CD4-positive, alpha-beta memory T cell (primary cell): ENCODE results near the gene ZBTB20. TPM values are rescaled to one million over a fixed set of nuclear protein-coding genes. Genes with fewer than 3 reads are reported as not detected.

Source experiments
- CTCF ChIA-PET: fragments of 350-600 bp; sonication (Branson Sonifier 250); formaldehyde crosslinking; loops from one replicate; lab custom pipeline; 2021; ENCODE audit warnings: inconsistent platforms; ENCODE audit not compliant: partially characterized antibody; lab: Charles Lee
- POLR2A ChIA-PET: fragments of 350-600 bp; sonication (Branson Sonifier 250); formaldehyde crosslinking; loops from one replicate; lab custom pipeline; 2021; ENCODE audit not compliant: partially characterized antibody; lab: Charles Lee
- DNase-seq, 5 donors: peaks; one replicate each; pipeline versions ENCODE4 v3.0.0 to v3.0.0-alpha.2; 2020 to 2022; ENCODE audit warnings: mixed read lengths in 1 of 5
- H3K27ac ChIP-seq: one replicate; pipeline ENCODE4 v1.7.0; 2013; ENCODE audit warnings: low read depth, low read length
- H3K27me3 ChIP-seq: 2 replicates; pipeline ENCODE4 v1.7.0; 2013; ENCODE audit warnings: mild to moderate bottlenecking, low read length, moderate library complexity; ENCODE audit not compliant: insufficient read depth
- H3K36me3 ChIP-seq: 2 replicates; pipeline ENCODE4 v1.7.0; 2013; ENCODE audit warnings: mild to moderate bottlenecking, low read length, moderate library complexity; ENCODE audit not compliant: insufficient read depth
- H3K4me1 ChIP-seq: 2 replicates; pipeline ENCODE4 v1.7.0; 2013; ENCODE audit warnings: mild to moderate bottlenecking, low read length, moderate library complexity; ENCODE audit not compliant: insufficient read depth
- H3K4me3 ChIP-seq, 2 donors: one replicate each; pipeline ENCODE4 v1.7.0; 2013; ENCODE audit warnings: low read length in 2 of 2, mild to moderate bottlenecking in 1 of 2
- H3K9me3 ChIP-seq, 2 donors: one replicate each; pipeline ENCODE4 v1.7.0; 2013; ENCODE audit warnings: low read length in 2 of 2, control low read depth in 1 of 2; ENCODE audit not compliant: control insufficient read depth in 1 of 2
- H3K27ac Mint-ChIP-seq, 7 donors: one replicate each; pipeline ENCODE4 v1.8.0; 2020 to 2021; ENCODE audit warnings: mixed read lengths in 7 of 7, mild to moderate bottlenecking in 6 of 7, inconsistent platforms in 3 of 7, moderate library complexity in 3 of 7
- H3K27me3 Mint-ChIP-seq, 2 donors: one replicate each; pipeline ENCODE4 v1.8.0; 2020 to 2021; ENCODE audit warnings: mixed read lengths in 2 of 2
- H3K36me3 Mint-ChIP-seq, 2 donors: one replicate each; pipeline ENCODE4 v1.8.0; 2020 to 2021; ENCODE audit warnings: mixed read lengths in 2 of 2, inconsistent platforms in 1 of 2, mild to moderate bottlenecking in 1 of 2
- H3K4me1 Mint-ChIP-seq, 4 donors: one replicate each; pipeline ENCODE4 v1.8.0; 2020 to 2021; ENCODE audit warnings: mixed read lengths in 4 of 4, mild to moderate bottlenecking in 1 of 4
- H3K4me3 Mint-ChIP-seq, 8 donors: one replicate each; pipeline ENCODE4 v1.8.0; 2020 to 2021; ENCODE audit warnings: mixed read lengths in 8 of 8, mild to moderate bottlenecking in 7 of 8, moderate library complexity in 6 of 8, inconsistent platforms in 3 of 8
- H3K9me3 Mint-ChIP-seq, 8 donors: one replicate each; pipeline ENCODE4 v1.8.0; 2020 to 2021; ENCODE audit warnings: mixed read lengths in 8 of 8, mild to moderate bottlenecking in 5 of 8, inconsistent platforms in 3 of 8, moderate library complexity in 1 of 8
- intact Hi-C: fragments of 100-400 bp; cut with micrococcal nuclease; formaldehyde crosslinking; loops from one replicate; pipeline ENCODE4 v1.15.1; 2023
- polyA plus RNA-seq, 2 donors: library from polyadenylated mRNA; unstranded; fragments of 300-500 nt; fragmentation: Illumina TruSeq; gene quantifications; one replicate each; pipeline ENCODE4 v1.2.3, GENCODE V29; 2021
- total RNA-seq, 2 experiments: library from RNA; stranded (reverse); gene quantifications; one replicate each; pipeline ENCODE4 v1.2.3, GENCODE V29; 2021

Gene ZBTB20
- total and polyA plus RNA-seq, 4 experiments from 2014 or later, result 21.9 to 58.4 (median 41.4) TPM

GRCh38 chr3:114323546-114324254 is 823.4 kb downstream of the ZBTB20 start:
- no peak for DNase-seq

DNA sequence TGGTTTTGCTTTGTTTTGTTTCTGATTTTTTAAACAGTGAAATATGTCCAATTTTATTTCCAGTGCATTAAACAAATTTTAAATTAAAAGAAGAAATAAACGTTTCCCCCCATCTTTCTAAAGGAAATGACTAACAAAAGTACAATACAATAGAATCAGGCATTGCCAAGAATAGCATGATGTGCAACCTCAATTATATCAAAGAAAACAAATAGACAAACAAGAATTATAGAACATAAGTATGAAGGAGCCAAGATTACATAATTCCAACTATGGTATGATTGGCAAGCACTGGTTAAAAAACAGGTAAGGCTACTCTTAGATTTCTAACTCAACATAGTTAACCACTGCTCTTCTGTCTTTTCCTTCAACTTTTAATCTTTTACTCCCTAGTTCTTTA is 826.8 kb downstream of the ZBTB20 start:
- Mint-ChIP-seq H3K9me3 (no peaks in the 10 kb centered on the region), H3K27me3 (no peaks in the 10 kb centered on the region), H3K36me3 (peaks cover 10 to 20% of the 10 kb centered on the region in 2 donors), H3K4me3 (no peak overlapping the region), H3K27ac (peak overlapping the region in 1 of 7 donors; percentile 20), H3K4me1 (peaks cover 22 to 70% (median 45%) of the 10 kb centered on the region in 4 donors)
- Histone ChIP-seq H3K9me3 (no peaks in the 10 kb centered on the region), H3K4me1 (peaks cover 86% of the 10 kb centered on the region), H3K4me3 (no peak overlapping the region), H3K36me3 (no peaks in the 10 kb centered on the region), H3K27ac (no peak overlapping the region), H3K27me3 (no peaks in the 10 kb centered on the region)
- DNase-seq, result no peak
- intact Hi-C loops, result no loop called here
- POLR2A ChIA-PET, result interaction anchor here (1.3 to 2.1 kb wide), 3 partner anchors 13 to 23 kb away, joined by 3 to 6 read pairs (median 5); no protein-coding TSS in a partner anchor
- CTCF ChIA-PET, result interaction anchor here (1.0 to 3.5 kb wide), 2 partner anchors 16 to 20 kb away, joined by 3 to 10 read pairs; no protein-coding TSS in a partner anchor

More at GRCh38 chr3:114323546-114324254, 823.4 kb downstream of the ZBTB20 start:
- peak overlapping the region in 6 of 7 donors; percentile 13 to 85 (median 62) for H3K27ac Mint-ChIP-seq
- ChIA-PET CTCF (interaction anchor here (0.5 to 2.4 kb wide), 12 partner anchors 12 to 741 kb away, joined by 3 to 14 read pairs (median 5); partner anchors contain the start of gene TIGIT), POLR2A (interaction anchor here (0.6 to 3.6 kb wide), 11 partner anchors 11 to 763 kb away, joined by 3 to 18 read pairs (median 5); no protein-coding TSS in a partner anchor)
- Histone ChIP-seq H3K27ac (no peak overlapping the region), H3K4me3 (no peak overlapping the region), H3K27me3 (no peaks in the 10 kb centered on the region), H3K9me3 (no peaks in the 10 kb centered on the region), H3K4me1 (peaks cover 87% of the 10 kb centered on the region), H3K36me3 (no peaks in the 10 kb centered on the region)
- peaks cover 26 to 77% (median 44%) of the 10 kb centered on the region in 4 donors for H3K4me1 Mint-ChIP-seq
- peak overlapping the region in 3 of 8 donors; percentile 8 to 42 (median 28) for H3K4me3 Mint-ChIP-seq
- H3K36me3 Mint-ChIP-seq, result peaks cover 6 to 15% of the 10 kb centered on the region in 2 donors
- no peaks in the 10 kb centered on the region for H3K27me3 Mint-ChIP-seq
- H3K9me3 Mint-ChIP-seq, result no peaks in the 10 kb centered on the region
- intact Hi-C loops, result loop anchor here (1.0 kb wide), 2 partner anchors 9 to 14 kb away; no protein-coding TSS in a partner anchor

DNA sequence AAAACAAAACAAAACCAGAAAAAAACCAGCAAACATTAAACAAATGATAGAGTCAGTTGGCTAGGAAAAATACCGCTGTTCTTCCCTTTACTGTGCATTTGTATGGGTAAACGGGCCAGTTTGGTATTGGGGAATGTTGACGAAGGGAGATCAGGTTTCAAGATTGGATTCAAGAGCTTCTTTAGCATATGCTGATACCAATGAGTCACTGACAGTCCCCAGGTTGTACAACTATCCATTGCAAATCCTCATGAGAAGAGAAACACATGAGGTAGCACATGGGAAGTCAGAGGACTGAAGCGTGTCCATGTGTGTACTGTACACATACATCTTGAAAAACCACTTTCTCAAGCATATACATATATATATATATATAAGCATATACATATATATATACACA is 827.6 kb downstream of the ZBTB20 start:
- H3K4me3 Mint-ChIP-seq, result peak overlapping the region in 1 of 8 donors; percentile 60

DNA sequence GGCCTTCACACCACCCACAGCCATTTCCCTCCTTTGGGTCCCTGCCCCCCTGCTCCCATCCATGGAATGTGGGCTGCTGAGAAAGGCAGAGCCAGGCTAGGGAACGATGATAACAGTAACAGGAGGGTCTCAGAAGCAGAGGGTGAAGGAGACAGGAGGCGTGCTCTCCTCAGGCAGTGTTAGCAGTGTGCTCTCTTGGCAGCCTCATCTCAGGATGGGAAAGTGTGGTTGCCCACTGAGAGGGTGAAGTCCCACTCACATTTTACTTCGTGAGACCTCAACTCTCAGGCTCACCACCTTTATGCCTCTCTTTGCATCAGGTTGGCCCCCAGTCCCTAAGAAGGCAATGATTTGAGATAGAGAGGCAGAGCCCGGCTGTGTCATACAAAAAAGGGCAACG is 828.8 kb downstream of the ZBTB20 start:
- ChIA-PET CTCF (interaction anchor here (1.0 to 3.5 kb wide), 2 partner anchors 18 to 165 kb away, joined by 3 to 10 read pairs; no protein-coding TSS in a partner anchor), POLR2A (interaction anchor here (0.8 kb wide), 1 partner anchor 100 kb away, joined by 4 read pairs; no protein-coding TSS in a partner anchor)
- no peak overlapping the region for H3K27ac ChIP-seq

More for the DNA sequence above, 827.6 kb downstream of the ZBTB20 start:
- CTCF ChIA-PET, result interaction anchor here (1.0 to 3.5 kb wide), 2 partner anchors 17 to 19 kb away, joined by 3 to 10 read pairs; no protein-coding TSS in a partner anchor
- H3K27ac Mint-ChIP-seq, result peak overlapping the region in 2 of 7 donors; percentile 5 to 43
- Histone ChIP-seq H3K4me1 (peaks cover 83% of the 10 kb centered on the region), H3K4me3 (no peak overlapping the region), H3K27me3 (no peaks in the 10 kb centered on the region), H3K27ac (no peak overlapping the region), H3K9me3 (no peaks in the 10 kb centered on the region), H3K36me3 (no peaks in the 10 kb centered on the region)
- intact Hi-C loops, result no loop called here
- peaks cover 8 to 20% of the 10 kb centered on the region in 2 donors for H3K36me3 Mint-ChIP-seq
- no peaks in the 10 kb centered on the region for H3K9me3 Mint-ChIP-seq
- POLR2A ChIA-PET, result interaction anchor here (1.3 to 2.1 kb wide), 3 partner anchors 11 to 22 kb away, joined by 3 to 6 read pairs (median 3); no protein-coding TSS in a partner anchor
- H3K27me3 Mint-ChIP-seq, result no peaks in the 10 kb centered on the region
- H3K4me1 Mint-ChIP-seq, result peaks cover 26 to 67% (median 48%) of the 10 kb centered on the region in 4 donors
- no peak for DNase-seq

GRCh38 chr3:114314282-114314681 is 832.8 kb downstream of the ZBTB20 start:
- Histone ChIP-seq H3K4me3 (no peak overlapping the region), H3K27ac (peak overlapping the region; percentile 12), H3K27me3 (no peaks in the 10 kb centered on the region), H3K9me3 (no peaks in the 10 kb centered on the region), H3K36me3 (no peaks in the 10 kb centered on the region), H3K4me1 (peaks cover 76% of the 10 kb centered on the region)
- peaks cover 40 to 63% (median 54%) of the 10 kb centered on the region in 4 donors for H3K4me1 Mint-ChIP-seq
- H3K4me3 Mint-ChIP-seq, result peak overlapping the region in 6 of 8 donors; percentile 4 to 56 (median 10)
- H3K27me3 Mint-ChIP-seq, result no peaks in the 10 kb centered on the region
- POLR2A ChIA-PET, result interaction anchor here (2.5 kb wide), 1 partner anchor 9 kb away, joined by 9 read pairs; no protein-coding TSS in a partner anchor
- peaks cover 7 to 12% of the 10 kb centered on the region in 2 donors for H3K36me3 Mint-ChIP-seq
- CTCF ChIA-PET, result interaction anchor here (1.5 to 10.5 kb wide), 3 partner anchors 14 to 22 kb away, joined by 5 to 153 read pairs (median 10); partner anchors contain the start of gene TIGIT
- no peaks in the 10 kb centered on the region for H3K9me3 Mint-ChIP-seq
- DNase-seq, result no peak
- peak overlapping the region in 6 of 7 donors; percentile 10 to 61 (median 24) for H3K27ac Mint-ChIP-seq
- intact Hi-C loops, result no loop called here

More for the DNA sequence above, 828.8 kb downstream of the ZBTB20 start:
- H3K36me3 ChIP-seq, result no peaks in the 10 kb centered on the region
- Mint-ChIP-seq H3K27me3 (no peaks in the 10 kb centered on the region), H3K36me3 (peaks cover 8 to 17% of the 10 kb centered on the region in 2 donors), H3K9me3 (no peaks in the 10 kb centered on the region), H3K4me3 (peak overlapping the region in 2 of 8 donors; percentile 36 to 39), H3K27ac (peak overlapping the region in 3 of 7 donors; percentile 19 to 43 (median 43)), H3K4me1 (peaks cover 28 to 67% (median 48%) of the 10 kb centered on the region in 4 donors)
- no peaks in the 10 kb centered on the region for H3K9me3 ChIP-seq
- no peak for DNase-seq
- intact Hi-C loops, result no loop called here
- H3K4me1 ChIP-seq, result peaks cover 83% of the 10 kb centered on the region
- H3K4me3 ChIP-seq, result no peak overlapping the region
- H3K27me3 ChIP-seq, result no peaks in the 10 kb centered on the region

- intact Hi-C loops, result no loop called here
- Mint-ChIP-seq H3K9me3 (no peaks in the 10 kb centered on the region), H3K27ac (peak overlapping the region in 4 of 7 donors; percentile 22 to 61 (median 42)), H3K36me3 (peaks cover 6 to 12% of the 10 kb centered on the region in 2 donors), H3K4me1 (peaks cover 49 to 71% (median 61%) of the 10 kb centered on the region in 4 donors), H3K27me3 (no peaks in the 10 kb centered on the region), H3K4me3 (no peak overlapping the region)
- Histone ChIP-seq H3K36me3 (no peaks in the 10 kb centered on the region), H3K27me3 (no peaks in the 10 kb centered on the region), H3K4me1 (peaks cover 82% of the 10 kb centered on the region), H3K27ac (no peak overlapping the region), H3K9me3 (no peaks in the 10 kb centered on the region), H3K4me3 (no peak overlapping the region)
- DNase-seq, result no peak
- ChIA-PET CTCF (interaction anchor here (0.8 to 10.5 kb wide), 5 partner anchors 11 to 160 kb away, joined by 3 to 153 read pairs (median 5); partner anchors contain the start of gene TIGIT), POLR2A (interaction anchor here (1.1 to 3.7 kb wide), 5 partner anchors 10 to 33 kb away, joined by 3 to 17 read pairs (median 4); partner anchors contain the start of gene TIGIT)
These were observed 833.7 kb downstream of the ZBTB20 start for GRCh38 chr3:114313426-114313825.
